T-helper 9 cell (primary cell): ENCODE results near the gene CAPN3.
"Not testable (repeated sequence)": the region's sequence is repeated elsewhere in the genome, so short reads cannot be mapped to it uniquely, and the experiment has no call there.

Experiments used
- DNase-seq: peaks from one replicate; pipeline ENCODE4 v3.0.0-alpha.2; 2020
- total RNA-seq, 2 donors: gene quantifications; one replicate each; lab custom pipeline; 2026; lab: John Stamatoyannopoulos, UW

CAPN3 gene
- total RNA-seq, result 3.6 to 5.8 reads per million in 2 donors

DNA sequence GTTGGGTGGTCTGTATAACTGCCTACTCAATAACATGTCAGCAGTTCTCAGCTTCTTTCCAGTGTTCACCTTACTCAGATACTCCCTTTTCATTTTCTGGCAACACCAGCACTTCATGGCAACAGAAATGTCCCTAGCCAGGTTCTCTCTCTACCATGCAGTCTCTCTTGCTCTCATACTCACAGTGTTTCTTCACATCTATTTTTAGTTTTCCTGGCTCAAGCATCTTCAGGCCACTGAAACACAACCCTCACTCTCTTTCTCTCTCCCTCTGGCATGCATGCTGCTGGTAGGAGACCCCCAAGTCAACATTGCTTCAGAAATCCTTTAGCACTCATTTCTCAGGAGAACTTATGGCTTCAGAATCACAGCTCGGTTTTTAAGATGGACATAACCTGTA lies at the start of gene CAPN3:
Gene CAPN3 (plus strand): TSS at position 253 of the 400 bp plus-strand sequence. CDS start 305 bp downstream, outside the sequence.
- no peak for DNase-seq

GRCh38 chr15:42313463-42313862 lies 45.8 kb upstream of the CAPN3 start:
- no peak for DNase-seq

DNA sequence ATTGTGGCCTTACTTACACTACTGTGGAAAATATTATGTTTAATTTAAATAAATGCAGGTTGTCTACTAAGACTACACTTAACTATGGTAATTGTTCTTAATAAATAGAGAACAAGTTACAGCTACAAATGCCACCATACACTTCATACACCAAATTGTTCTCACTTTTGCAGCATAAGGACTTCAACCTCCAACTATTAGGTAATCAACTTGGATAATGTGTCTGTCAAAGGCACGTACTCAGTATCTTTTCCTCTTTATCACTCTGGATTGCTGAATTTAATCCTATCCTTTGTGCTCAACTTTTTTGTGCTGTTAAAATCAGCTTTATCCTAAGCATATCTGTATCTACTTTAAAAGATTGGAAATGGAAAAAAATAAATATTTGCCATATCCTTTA lies 44.5 kb upstream of the CAPN3 start:
- no peak for DNase-seq

- no peak for DNase-seq
Measured at GRCh38 chr15:42315521-42315920, 43.8 kb upstream of the CAPN3 start.

DNA sequence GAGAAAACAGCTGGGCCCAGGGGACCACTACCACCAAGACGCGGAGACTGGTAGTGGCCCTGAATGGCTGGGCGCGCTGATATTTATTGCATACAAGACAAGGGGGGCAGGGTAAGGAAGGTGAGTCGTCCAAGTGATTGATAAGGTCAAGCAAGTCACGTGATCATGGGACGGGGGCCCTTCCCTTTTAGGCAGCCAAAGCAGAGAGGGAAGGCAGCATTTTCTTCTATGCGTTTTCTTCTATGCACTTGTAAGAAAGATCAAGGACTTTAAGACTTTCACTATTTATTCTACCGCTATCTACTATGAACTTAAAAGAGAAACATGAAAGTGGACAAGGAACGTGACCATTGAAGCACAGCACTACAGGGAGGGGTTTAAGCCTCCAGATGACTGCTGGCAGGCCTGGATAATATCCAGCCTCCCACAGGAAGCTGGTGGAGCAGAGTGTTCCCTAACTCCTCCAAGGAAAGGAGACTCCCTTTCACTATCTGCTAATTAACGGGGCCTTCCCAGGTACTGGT lies 43.0 kb upstream of the CAPN3 start:
- not testable (repeated sequence) for DNase-seq

GRCh38 chr15:42319206-42319605 lies 40.1 kb upstream of the CAPN3 start:
- no peak for DNase-seq

GRCh38 chr15:42324308-42324707 lies 35.0 kb upstream of the CAPN3 start:
- no peak for DNase-seq

DNA sequence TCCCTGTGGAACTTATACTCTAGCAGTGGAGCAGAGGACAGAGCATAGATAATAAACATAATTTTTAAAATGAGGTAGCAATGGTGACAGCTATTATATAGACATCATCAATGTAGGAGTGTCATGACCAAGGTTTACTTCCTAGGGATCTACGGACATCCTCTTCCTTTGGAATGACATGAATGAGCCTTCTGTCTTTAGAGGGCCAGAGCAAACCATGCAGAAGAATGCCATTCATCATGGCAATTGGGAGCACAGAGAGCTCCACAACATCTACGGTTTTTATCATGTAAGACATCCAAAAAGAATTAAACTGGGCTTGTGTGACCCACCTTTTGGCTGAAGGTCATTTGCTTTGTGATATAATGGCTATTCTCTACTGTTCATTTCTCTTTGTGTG lies 30.1 kb upstream of the CAPN3 start:
- no peak for DNase-seq

GRCh38 chr15:42329992-42330391 lies 29.3 kb upstream of the CAPN3 start:
- DNase-seq, result no peak

GRCh38 chr15:42331235-42331634 lies 28.1 kb upstream of the CAPN3 start:
- DNase-seq, result no peak

DNA sequence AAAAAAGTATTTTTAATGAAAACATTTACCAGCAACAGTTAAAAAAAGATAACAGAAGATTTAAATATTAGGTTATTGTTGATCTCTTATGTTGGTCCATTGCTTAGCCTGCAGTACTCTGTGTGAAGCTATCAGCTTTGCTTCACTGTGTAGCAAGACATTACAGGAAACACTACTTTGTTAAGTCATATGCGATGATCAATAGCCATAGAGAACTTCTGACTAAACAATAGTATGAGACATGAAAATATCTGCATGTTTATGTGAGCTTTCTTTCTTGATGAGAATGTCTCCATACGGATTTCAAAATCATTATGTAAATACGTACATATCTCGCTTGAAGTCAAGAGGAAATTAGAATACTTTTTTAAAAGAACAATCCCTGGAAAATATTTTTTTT lies 27.0 kb upstream of the CAPN3 start:
- DNase-seq, result no peak

DNA sequence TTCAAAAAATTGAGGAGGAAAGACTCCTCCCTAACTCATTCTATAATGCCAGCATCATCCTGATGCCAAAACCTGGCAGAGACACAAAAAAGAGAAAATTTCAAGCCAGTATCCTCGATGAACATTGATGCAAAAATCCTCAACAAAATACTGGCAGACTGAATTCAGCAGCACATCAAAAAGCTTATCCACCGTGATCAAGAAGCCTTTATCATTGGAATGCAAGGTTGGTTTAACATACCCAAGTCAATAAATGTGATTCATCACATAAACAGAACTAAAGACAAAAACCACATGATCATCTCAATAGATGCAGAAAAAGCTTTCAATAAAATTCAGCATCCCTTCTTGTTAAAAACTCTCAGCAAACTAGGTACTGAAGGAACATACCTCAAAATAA lies 24.2 kb upstream of the CAPN3 start:
- DNase-seq, result no peak

- DNase-seq, result not testable (repeated sequence)
Measured at GRCh38 chr15:42336650-42337049, 22.7 kb upstream of the CAPN3 start.

GRCh38 chr15:42337104-42337503 lies 22.2 kb upstream of the CAPN3 start:
- not testable (repeated sequence) for DNase-seq

- no peak for DNase-seq
Measured at GRCh38 chr15:42338500-42338899, 20.8 kb upstream of the CAPN3 start.

DNA sequence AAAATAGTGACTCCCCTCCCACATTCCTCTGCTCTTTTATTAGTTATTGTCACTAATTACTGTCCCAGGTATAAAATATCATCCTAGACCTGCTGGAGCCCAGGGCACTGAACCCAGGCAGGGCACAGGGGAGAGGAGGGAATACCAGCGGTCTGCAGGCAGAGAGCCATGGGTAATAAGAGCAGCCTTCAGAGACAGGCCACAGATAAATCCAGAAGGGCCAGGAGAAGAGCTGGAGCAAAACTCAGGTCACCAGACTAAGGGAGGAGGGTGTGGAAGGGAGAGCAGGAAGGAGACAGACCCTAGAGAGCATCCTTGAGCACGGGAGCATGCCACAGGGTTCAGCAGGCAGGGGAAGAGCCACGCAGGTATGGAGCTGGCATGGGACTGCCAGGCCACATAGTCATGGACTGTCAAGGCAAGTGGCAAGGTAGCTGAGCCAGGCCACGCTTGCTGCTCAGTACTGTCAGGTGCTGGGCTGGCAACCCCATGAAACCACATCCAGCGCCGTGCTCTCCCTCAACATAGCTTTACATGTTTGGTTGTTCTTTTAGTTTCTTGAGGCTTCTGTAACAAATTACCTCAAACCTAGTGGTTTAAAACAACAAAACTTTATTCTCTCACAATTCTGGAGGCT lies 15.6 kb upstream of the CAPN3 start:
- no peak for DNase-seq

DNA sequence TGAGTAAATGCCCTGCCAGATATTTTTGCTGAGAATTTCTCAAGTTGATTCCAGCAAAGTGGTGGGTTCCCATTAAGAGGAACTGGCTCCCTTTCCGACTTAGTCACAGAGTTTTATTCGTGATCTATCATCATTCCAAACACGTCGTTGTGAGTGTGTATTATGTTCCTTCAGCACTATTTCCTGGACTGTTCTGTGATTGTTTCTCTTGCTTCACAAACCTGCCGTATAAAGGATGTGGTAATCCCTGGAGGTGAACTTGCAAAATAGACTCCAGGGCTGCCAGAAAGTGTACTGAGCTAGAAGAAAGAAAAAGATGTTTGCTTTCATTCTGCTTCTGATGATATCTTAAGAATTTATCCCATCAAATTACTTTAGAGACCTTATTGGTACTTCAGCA lies 14.5 kb upstream of the CAPN3 start:
- no peak for DNase-seq

GRCh38 chr15:42345504-42345903 lies 13.8 kb upstream of the CAPN3 start:
- DNase-seq, result no peak

GRCh38 chr15:42348083-42348482 lies 11.2 kb upstream of the CAPN3 start:
- no peak for DNase-seq

- DNase-seq, result no peak
Measured at GRCh38 chr15:42349186-42349585, 10.1 kb upstream of the CAPN3 start.

- no peak for DNase-seq
Measured at GRCh38 chr15:42352401-42352800, 6.9 kb upstream of the CAPN3 start.

- no peak for DNase-seq
Measured at GRCh38 chr15:42353061-42353460, 6.2 kb upstream of the CAPN3 start.

GRCh38 chr15:42354824-42355223 lies 4.5 kb upstream of the CAPN3 start:
- DNase-seq, result no peak

- DNase-seq, result no peak
Measured at GRCh38 chr15:42355291-42355690, 4.0 kb upstream of the CAPN3 start.

DNA sequence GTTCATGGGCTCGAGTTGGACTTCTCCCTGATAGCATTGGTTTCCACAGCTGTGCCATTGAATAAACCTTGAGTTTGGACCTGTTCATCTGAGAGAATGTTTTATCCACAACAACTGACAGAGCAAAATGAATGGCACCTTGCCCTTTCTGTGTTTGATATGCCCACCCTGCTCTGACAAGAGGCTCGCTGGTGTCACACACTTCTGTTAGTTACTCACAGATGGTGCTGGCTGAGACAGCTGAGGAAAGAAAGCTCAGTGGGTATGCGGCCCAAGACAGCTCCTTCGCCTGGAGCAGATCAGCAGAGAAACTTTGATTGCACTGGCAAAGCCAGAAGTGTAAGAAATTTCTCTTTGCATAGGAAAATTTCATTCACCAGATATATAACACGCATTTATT lies 2.5 kb upstream of the CAPN3 start:
- DNase-seq, result no peak
